Activated CD4-positive, alpha-beta T cell treated with anti-CD3 and anti-CD28 coated beads for 24 hours (primary cell): Measurements from ENCODE around the gene TAF11L5.
"Not testable (repeated sequence)": the region's sequence is repeated elsewhere in the genome, so short reads cannot be mapped to it uniquely, and the experiment has no call there.

ENCODE experiments used
- DNase-seq, 2 donors: peaks; one replicate each; pipeline ENCODE4 v3.0.0-alpha.2; 2020; ENCODE audit warnings: low read depth in 2 of 2

Gene TAF11L5

GRCh38 chr5:17524935-17525334 lies at the start of gene TAF11L5:
TSS of gene TAF11L5 (plus strand) at chr5:17525235.
- not testable (repeated sequence) for DNase-seq

GRCh38 chr5:17477043-17477442 lies 48.0 kb upstream of the TAF11L5 start:
- DNase-seq = no peak

GRCh38 chr5:17477573-17478265 lies 47.3 kb upstream of the TAF11L5 start:
- no peak for DNase-seq

GRCh38 chr5:17481378-17481777 lies 43.7 kb upstream of the TAF11L5 start:
- DNase-seq = no peak

GRCh38 chr5:17482790-17483189 lies 42.2 kb upstream of the TAF11L5 start:
- DNase-seq = no peak

GRCh38 chr5:17486464-17487173 lies 38.4 kb upstream of the TAF11L5 start:
- not testable (repeated sequence) for DNase-seq

- DNase-seq = no peak
Observed at GRCh38 chr5:17487174-17487512, 37.9 kb upstream of the TAF11L5 start.

GRCh38 chr5:17491257-17491656 lies 33.8 kb upstream of the TAF11L5 start:
- DNase-seq = not testable (repeated sequence)

- no peak for DNase-seq
Observed at GRCh38 chr5:17492770-17493169, 32.3 kb upstream of the TAF11L5 start.

GRCh38 chr5:17497446-17497845 lies 27.6 kb upstream of the TAF11L5 start:
- DNase-seq = no peak

- not testable (repeated sequence) for DNase-seq
Observed at GRCh38 chr5:17497931-17498330, 27.1 kb upstream of the TAF11L5 start, which contains the start of gene TAF11L2. TSS of gene TAF11L2 (plus strand) at chr5:17498231.

GRCh38 chr5:17511775-17512325 lies 13.2 kb upstream of the TAF11L5 start:
- DNase-seq = no peak

GRCh38 chr5:17517526-17517925 lies 7.5 kb upstream of the TAF11L5 start:
- not testable (repeated sequence) for DNase-seq

GRCh38 chr5:17518067-17518466 lies 7.0 kb upstream of the TAF11L5 start, which contains the start of gene TAF11L3:
TSS of gene TAF11L3 (plus strand) at chr5:17518367.
- DNase-seq = not testable (repeated sequence)

GRCh38 chr5:17519508-17519907 lies 5.5 kb upstream of the TAF11L5 start:
- not testable (repeated sequence) for DNase-seq

GRCh38 chr5:17521501-17521900 lies 3.5 kb upstream of the TAF11L5 start, which contains the start of gene TAF11L4:
TSS of gene TAF11L4 (plus strand) at chr5:17521801.
- not testable (repeated sequence) for DNase-seq

GRCh38 chr5:17526504-17526903 lies 1.5 kb downstream of the TAF11L5 start:
- not testable (repeated sequence) for DNase-seq

- DNase-seq = not testable (repeated sequence)
Observed at GRCh38 chr5:17528369-17528768, 3.3 kb downstream of the TAF11L5 start, which contains the start of gene TAF11L6. TSS of gene TAF11L6 (plus strand) at chr5:17528669.
